Measurements from ENCODE around the gene CLMN. TPM values are rescaled to one million over a fixed set of nuclear protein-coding genes. Genes with fewer than 3 reads are reported as not detected.

The CLMN gene
- total and polyA plus RNA-seq, 2 of the 8 experiments (the other 6 are each of a cell fraction or from before 2014, with no cell fraction given): 1.6 to 8.2 TPM

DNA sequence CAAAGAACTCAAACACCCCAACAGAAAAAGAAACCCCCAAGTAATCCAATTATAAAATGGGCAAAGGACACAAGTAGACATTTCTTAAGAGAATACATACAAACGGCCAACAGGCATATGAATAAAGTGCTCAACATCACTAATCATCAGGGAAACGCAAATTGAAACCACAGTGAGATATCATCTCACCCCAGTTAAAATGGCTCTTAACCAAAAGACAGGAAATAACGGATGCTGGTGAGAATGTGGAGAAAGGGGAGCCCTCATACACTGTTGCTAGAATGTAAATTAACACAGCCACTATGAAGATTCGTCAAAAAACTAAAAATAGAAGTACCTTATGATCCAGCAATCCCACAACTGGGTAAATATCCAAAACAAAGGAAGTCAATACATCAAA, 52.4 kb downstream of the CLMN start:
- H3K23me2 ChIP-seq (ENCODE audit: low read depth, low read length): no peaks in the 10 kb centered on the region
- no peaks in the 10 kb centered on the region for H3K9me3 ChIP-seq (ENCODE audit: insufficient read depth in 2 of 2, low read depth in 1 of 2, low read length in 1 of 2)
- no peak for FAIRE-seq
- H2BK20ac ChIP-seq (ENCODE audit: low read length): no peak overlapping the region
- no peak overlapping the region for H2BK15ac ChIP-seq (ENCODE audit: low read length)
- no peak overlapping the region for H3K4ac ChIP-seq (replicated peaks; ENCODE audit: insufficient read length, low read depth, low read length)
- H3K4me1 ChIP-seq (replicated peaks in 1 of 4; ENCODE audit: control insufficient read depth in 3 of 4, insufficient read depth in 4 of 4, low read length in 3 of 4): no peaks in the 10 kb centered on the region
- 92% methylated on average over 4 of the region's 4 CpGs; no CpG with 5 or more reads in 1 of the 2 experiments for WGBS, 2 experiments (ENCODE audit: extremely low coverage in 1 of 2, insufficient coverage in 1 of 2, insufficient read length in 1 of 2, insufficient replicate concordance in 2 of 2, low coverage in 1 of 2, low lambda C conversion rate in 2 of 2, missing lambda C conversion rate in 1 of 2)
- H3K4me2 ChIP-seq (ENCODE audit: insufficient read depth in 1 of 2, low read depth in 2 of 2, low read length in 2 of 2): no peak overlapping the region
- no peak overlapping the region for H2AK5ac ChIP-seq (ENCODE audit: low read depth, low read length)
- H4K5ac ChIP-seq (ENCODE audit: insufficient read length, low read depth, low read length): no peak overlapping the region
- no peak overlapping the region for H2BK5ac ChIP-seq (ENCODE audit: low read depth, low read length)
- no peak overlapping the region for H3K9ac ChIP-seq (replicated peaks in 1 of 4; ENCODE audit: extremely low read depth in 1 of 4, low read depth in 3 of 4, low read length in 3 of 4)
- H4K91ac ChIP-seq (replicated peaks; ENCODE audit: insufficient read length, low read length): no peak overlapping the region
- H3K79me2 ChIP-seq (ENCODE audit: control insufficient read depth in 1 of 2, insufficient read depth in 2 of 2, low read length in 2 of 2): no peaks in the 10 kb centered on the region
- H2BK120ac ChIP-seq (replicated peaks; ENCODE audit: low read depth, low read length): no peak overlapping the region
- H3K27ac ChIP-seq (ENCODE audit: low read depth, low read length): no peak overlapping the region
- no peak overlapping the region for H3K23ac ChIP-seq (ENCODE audit: insufficient read length)
- H2BK12ac ChIP-seq (ENCODE audit: low read depth, low read length): no peak overlapping the region
- ChIA-PET CTCF (ENCODE audit: partially characterized antibody) (no interaction called here), POLR2A (ENCODE audit: partially characterized antibody) (no interaction called here)
- no peak overlapping the region for H3K4me3 ChIP-seq (ENCODE audit: extremely low read depth in 1 of 4, insufficient read depth in 2 of 4, low read depth in 3 of 4, low read length in 4 of 4)
- no peaks in the 10 kb centered on the region for H3K36me3 ChIP-seq (ENCODE audit: control insufficient read depth in 2 of 4, insufficient read depth in 4 of 4, low read length in 3 of 4)
- H3K18ac ChIP-seq (ENCODE audit: extremely low read depth, low read length): no peak overlapping the region
- no peaks in the 10 kb centered on the region for H4K20me1 ChIP-seq (replicated peaks in 1 of 2; ENCODE audit: control insufficient read depth in 1 of 2, insufficient read depth in 2 of 2, low read length in 2 of 2)
- H2AFZ ChIP-seq (ENCODE audit: low read length): no peak overlapping the region
- no peaks in the 10 kb centered on the region for H3K27me3 ChIP-seq (replicated peaks in 1 of 4; ENCODE audit: control insufficient read depth in 3 of 4, extremely low read depth in 1 of 4, insufficient read depth in 3 of 4, low read length in 3 of 4)
- no peaks in the 10 kb centered on the region for H3K79me1 ChIP-seq (ENCODE audit: low read depth, low read length)
- no peak for DNase-seq (ENCODE audit: low read depth in 1 of 2, low spot score in 2 of 2)
- no peak overlapping the region for H3K56ac ChIP-seq (replicated peaks; ENCODE audit: insufficient read length, low read depth, low read length)
- no peak overlapping the region for H4K8ac ChIP-seq (ENCODE audit: extremely low read depth, insufficient read depth, low read length)
- no peak overlapping the region for H3K14ac ChIP-seq (ENCODE audit: insufficient read length)
- TF ChIP-seq, protein P1, sequence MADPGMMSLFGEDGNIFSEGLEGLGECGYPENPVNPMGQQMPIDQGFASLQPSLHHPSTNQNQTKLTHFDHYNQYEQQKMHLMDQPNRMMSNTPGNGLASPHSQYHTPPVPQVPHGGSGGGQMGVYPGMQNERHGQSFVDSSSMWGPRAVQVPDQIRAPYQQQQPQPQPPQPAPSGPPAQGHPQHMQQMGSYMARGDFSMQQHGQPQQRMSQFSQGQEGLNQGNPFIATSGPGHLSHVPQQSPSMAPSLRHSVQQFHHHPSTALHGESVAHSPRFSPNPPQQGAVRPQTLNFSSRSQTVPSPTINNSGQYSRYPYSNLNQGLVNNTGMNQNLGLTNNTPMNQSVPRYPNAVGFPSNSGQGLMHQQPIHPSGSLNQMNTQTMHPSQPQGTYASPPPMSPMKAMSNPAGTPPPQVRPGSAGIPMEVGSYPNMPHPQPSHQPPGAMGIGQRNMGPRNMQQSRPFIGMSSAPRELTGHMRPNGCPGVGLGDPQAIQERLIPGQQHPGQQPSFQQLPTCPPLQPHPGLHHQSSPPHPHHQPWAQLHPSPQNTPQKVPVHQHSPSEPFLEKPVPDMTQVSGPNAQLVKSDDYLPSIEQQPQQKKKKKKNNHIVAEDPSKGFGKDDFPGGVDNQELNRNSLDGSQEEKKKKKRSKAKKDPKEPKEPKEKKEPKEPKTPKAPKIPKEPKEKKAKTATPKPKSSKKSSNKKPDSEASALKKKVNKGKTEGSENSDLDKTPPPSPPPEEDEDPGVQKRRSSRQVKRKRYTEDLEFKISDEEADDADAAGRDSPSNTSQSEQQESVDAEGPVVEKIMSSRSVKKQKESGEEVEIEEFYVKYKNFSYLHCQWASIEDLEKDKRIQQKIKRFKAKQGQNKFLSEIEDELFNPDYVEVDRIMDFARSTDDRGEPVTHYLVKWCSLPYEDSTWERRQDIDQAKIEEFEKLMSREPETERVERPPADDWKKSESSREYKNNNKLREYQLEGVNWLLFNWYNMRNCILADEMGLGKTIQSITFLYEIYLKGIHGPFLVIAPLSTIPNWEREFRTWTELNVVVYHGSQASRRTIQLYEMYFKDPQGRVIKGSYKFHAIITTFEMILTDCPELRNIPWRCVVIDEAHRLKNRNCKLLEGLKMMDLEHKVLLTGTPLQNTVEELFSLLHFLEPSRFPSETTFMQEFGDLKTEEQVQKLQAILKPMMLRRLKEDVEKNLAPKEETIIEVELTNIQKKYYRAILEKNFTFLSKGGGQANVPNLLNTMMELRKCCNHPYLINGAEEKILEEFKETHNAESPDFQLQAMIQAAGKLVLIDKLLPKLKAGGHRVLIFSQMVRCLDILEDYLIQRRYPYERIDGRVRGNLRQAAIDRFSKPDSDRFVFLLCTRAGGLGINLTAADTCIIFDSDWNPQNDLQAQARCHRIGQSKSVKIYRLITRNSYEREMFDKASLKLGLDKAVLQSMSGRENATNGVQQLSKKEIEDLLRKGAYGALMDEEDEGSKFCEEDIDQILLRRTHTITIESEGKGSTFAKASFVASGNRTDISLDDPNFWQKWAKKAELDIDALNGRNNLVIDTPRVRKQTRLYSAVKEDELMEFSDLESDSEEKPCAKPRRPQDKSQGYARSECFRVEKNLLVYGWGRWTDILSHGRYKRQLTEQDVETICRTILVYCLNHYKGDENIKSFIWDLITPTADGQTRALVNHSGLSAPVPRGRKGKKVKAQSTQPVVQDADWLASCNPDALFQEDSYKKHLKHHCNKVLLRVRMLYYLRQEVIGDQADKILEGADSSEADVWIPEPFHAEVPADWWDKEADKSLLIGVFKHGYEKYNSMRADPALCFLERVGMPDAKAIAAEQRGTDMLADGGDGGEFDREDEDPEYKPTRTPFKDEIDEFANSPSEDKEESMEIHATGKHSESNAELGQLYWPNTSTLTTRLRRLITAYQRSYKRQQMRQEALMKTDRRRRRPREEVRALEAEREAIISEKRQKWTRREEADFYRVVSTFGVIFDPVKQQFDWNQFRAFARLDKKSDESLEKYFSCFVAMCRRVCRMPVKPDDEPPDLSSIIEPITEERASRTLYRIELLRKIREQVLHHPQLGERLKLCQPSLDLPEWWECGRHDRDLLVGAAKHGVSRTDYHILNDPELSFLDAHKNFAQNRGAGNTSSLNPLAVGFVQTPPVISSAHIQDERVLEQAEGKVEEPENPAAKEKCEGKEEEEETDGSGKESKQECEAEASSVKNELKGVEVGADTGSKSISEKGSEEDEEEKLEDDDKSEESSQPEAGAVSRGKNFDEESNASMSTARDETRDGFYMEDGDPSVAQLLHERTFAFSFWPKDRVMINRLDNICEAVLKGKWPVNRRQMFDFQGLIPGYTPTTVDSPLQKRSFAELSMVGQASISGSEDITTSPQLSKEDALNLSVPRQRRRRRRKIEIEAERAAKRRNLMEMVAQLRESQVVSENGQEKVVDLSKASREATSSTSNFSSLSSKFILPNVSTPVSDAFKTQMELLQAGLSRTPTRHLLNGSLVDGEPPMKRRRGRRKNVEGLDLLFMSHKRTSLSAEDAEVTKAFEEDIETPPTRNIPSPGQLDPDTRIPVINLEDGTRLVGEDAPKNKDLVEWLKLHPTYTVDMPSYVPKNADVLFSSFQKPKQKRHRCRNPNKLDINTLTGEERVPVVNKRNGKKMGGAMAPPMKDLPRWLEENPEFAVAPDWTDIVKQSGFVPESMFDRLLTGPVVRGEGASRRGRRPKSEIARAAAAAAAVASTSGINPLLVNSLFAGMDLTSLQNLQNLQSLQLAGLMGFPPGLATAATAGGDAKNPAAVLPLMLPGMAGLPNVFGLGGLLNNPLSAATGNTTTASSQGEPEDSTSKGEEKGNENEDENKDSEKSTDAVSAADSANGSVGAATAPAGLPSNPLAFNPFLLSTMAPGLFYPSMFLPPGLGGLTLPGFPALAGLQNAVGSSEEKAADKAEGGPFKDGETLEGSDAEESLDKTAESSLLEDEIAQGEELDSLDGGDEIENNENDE (IDR thresholded peaks at IDR 0.05; ENCODE audit: insufficient replicate concordance, low read length): no peak

Measured in H1 (cell line).